GM18517 (cell line): ENCODE data around the gene IQSEC1.

Source experiments
- ATAC-seq: cut with Tn5 transposase; IDR thresholded peaks from one replicate; pipeline ENCODE4 v1.9.1; 2021; ENCODE audit warnings: mild to moderate bottlenecking, moderate library complexity; ENCODE audit not compliant: unreplicated experiment

The IQSEC1 gene

DNA sequence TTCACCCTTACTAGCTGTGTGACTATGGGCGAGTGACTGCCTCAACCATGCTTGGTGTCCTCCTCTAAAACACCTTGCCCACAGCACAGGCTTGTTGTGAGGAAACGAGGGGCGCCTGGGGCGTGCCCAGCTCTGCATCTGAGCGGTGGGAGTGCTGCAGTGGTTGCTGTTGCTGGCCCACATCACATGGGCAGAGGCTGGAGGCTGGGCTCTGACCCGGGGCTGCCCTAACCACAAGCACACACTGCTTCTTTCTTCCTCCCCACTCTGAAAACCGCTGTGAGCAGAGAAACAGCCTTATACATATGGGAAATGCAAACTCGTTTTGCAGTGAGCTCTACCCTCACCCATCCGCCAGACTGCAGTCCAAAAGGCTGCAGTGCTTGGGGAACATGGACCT lies 157.1 kb downstream of the IQSEC1 start:
- no peak for ATAC-seq

DNA sequence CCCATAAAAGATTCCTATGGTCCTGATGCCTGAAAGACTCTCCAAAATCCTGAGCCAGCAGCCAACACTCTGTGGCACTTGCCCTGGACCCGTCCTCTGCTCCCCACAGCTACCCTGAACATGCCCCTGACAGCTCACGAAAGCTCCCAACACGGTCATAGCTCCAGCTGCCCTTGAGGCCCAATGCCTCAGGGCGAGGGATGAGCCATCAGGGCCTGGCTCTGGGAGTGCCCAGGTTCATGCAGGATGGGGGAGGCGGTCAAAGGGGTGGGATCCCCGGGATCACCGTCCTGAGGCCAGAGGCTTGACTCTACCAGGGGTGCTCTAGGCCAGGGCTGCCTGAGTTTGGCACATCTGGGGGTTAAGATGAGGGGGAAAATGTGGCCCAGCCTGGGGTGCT lies 159.1 kb downstream of the IQSEC1 start:
- no peak for ATAC-seq

- ATAC-seq, result no peak
Measured at GRCh38 chr3:12911881-12912415, 161.3 kb downstream of the IQSEC1 start.

DNA sequence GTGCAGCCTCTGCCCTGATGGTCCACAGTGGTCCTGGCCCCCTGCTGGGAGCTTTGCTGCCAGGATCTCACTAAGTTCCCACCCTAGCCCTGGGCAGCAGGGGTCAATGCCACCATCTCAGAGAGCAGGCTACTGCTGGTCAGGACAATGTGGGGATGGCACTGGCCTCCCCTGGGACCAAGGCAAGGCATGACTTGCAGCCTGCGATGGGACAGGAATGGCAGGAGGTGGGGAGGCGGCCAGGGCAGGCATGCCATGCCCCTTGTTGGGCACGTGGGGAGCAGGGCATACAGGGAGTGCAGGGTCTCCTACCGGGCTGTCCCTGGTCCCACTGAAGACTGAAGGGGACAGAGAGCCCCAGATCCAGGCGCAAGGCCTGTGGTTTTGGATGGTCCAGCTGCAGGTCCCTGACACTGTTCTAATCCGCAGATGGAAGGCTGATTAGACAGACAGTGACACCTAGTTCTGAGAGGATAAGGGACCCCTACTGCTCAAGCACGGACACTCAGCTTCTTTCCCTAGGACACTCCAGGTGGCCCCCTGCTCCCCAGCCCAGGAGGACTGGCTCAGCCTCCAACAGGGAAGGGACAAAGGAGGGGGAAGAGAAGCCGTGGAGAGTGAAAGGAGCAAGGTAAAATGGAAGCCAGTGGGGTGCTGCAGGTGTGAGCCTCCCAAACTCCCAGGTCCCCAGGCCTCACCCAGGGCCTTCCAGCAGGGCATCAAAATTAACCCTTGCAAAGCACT lies 162.7 kb downstream of the IQSEC1 start:
- ATAC-seq, result no peak

- no peak for ATAC-seq
Measured at GRCh38 chr3:12909710-12910109, 163.5 kb downstream of the IQSEC1 start.

GRCh38 chr3:12908859-12909258 lies 164.4 kb downstream of the IQSEC1 start:
- ATAC-seq, result no peak

- ATAC-seq, result no peak
Measured at GRCh38 chr3:12908136-12908730, 165.0 kb downstream of the IQSEC1 start.

- no peak for ATAC-seq
Measured at GRCh38 chr3:12907729-12908128, 165.5 kb downstream of the IQSEC1 start.

GRCh38 chr3:12907296-12907695 lies 165.9 kb downstream of the IQSEC1 start:
- no peak for ATAC-seq

DNA sequence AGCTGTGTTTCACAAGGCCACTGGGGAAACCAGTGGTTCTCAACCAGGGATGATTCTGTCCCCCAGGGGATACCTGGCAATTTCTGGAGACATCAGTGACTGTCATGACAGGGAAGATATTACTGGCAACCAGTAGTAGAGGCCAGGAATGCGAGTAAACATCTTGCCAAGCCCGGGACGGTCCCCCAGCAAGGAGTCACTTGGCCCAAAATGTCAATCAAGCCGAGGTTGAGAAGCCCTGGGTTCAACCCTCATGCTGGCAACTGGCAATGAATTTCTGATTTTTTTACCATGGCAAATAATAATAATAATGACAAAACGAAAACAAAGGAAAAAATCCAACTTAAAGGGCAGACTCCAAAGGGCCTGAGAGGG lies 166.3 kb downstream of the IQSEC1 start:
- ATAC-seq, result no peak

DNA sequence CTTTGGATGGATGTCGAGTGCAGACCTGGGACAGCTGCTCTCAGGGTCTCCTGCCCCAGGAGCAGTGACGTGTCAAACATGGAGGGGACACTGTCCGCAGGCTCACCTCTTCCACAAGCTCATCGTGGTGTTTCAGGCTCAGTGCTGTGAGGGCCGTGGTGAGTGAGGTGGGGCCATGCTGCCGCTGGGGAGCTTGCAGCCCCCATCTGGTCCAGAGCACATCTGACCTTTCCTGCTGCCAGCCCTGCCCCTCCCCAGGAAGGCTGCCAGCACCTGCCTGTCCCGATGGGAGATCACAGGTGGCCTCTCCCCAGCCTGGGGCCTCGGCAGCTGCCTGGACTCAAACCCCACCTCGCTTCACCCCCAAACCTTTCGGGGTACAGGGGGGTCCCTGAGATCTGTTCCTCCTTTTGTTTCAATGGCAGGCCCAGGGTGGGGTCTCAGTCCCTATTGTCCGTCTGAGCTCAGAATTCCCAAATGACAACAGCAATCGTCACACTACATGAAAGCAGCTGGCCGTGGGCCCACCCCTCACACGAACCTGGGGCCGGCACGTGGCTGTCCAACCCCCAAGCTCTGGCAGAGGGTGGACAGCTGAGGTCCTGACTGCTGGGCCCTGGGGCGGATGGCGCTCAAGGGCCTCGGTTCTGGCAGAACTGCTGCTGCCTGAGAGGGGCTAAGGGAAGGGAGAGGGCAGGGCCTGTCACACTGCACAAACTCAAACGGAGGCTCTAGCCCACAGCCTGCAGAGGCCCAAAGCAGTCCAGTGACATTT lies 166.9 kb downstream of the IQSEC1 start:
- ATAC-seq, result no peak

GRCh38 chr3:12905316-12906071 lies 167.7 kb downstream of the IQSEC1 start:
- ATAC-seq, result no peak

GRCh38 chr3:12904951-12905315 lies 168.3 kb downstream of the IQSEC1 start:
- ATAC-seq, result no peak

DNA sequence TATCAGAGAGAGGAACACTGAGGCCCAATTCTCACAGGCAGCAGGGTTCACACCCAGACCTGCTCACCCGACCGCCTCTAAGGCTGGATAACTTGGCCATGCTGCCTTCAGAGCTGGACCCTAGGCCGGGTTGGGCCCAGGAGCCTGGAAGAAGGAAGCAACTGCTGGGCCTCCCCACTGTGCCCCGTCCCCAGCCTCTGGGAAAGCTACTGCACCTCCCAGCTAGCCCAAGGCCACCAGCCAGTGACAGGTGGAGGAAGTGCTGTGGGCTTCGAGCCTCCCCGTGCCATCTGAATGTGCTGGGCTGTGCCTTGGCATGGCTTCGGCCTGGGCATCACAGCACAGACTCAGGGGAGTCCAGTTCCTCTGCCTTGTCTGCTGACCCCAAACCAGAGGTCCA lies 169.3 kb downstream of the IQSEC1 start:
- no peak for ATAC-seq

DNA sequence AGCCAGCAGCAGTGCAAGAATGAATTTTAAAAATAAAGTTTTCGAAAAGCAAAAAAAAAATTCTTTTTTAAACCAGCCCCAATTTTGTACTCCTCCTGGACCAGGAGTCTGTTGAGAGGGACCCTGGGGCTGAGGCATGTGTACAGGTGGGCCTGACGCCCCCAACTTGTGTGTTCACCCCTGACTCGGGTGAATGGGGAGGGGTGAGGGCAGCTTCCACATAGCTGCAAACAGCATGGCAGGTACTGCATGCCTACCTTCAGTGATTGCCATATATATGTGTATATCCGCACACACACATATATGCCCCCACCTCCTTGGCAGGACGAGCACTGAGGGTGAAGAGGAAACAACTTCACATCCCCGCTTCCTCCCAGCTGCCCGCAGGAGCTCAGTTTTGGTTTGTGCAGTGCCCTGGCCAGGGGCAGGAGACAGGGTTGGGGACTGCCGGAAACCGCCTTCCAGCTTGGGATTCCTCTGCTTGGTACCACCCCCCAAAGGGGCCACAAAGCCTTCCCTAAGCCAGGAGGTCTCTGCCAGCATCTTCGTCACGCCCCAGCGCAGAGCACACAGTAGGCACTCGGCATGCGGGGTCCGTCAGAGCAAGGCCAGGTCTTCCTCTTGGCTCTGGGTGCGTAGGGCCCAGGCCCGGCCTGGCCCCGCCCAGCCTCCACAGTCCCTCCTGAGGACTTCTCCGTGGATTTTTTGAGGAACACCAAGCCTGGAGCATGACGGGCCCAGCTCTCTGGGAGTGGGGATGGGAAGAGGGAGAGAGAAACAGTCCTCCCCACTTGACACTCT lies 170.0 kb downstream of the IQSEC1 start:
- ATAC-seq, result no peak

DNA sequence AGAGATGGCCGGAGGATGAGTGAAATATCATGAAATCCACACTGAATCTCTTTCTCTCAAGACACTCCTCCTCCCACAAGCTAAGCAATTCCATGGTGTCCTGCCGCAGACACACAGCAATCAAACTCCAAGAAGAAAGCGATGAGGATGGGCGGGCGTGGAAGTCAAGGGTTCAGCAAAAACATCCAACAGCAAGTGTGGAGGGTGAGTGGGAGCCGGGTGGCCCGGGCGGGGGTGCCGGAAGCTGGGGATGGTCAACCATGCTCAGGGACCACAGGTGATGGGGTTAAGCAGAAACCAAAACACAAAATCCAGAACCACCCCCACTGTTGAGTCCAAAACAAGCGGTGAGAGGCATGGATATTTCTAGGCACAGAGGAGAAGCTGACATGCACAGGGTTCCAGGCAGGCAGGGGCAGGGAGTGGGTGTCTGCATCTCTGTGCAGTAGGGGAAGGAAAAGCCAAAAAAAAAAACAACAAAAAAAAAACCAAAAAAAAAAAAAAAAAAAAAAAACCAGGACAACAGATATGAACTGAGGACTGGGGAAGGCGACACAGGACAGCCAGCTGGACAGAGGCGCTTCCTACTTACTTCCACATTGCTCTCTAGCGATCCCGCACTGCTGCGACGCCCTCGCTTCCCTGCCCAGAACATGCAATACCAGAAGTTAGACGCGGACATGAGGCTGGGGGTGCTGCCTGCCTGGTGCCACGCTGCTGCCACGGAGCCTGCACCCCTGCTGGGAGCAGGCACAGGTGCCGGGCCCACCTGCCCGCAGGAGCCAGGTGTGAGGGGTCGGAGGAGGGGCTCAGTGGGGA lies 170.8 kb downstream of the IQSEC1 start:
- ATAC-seq, result no peak

DNA sequence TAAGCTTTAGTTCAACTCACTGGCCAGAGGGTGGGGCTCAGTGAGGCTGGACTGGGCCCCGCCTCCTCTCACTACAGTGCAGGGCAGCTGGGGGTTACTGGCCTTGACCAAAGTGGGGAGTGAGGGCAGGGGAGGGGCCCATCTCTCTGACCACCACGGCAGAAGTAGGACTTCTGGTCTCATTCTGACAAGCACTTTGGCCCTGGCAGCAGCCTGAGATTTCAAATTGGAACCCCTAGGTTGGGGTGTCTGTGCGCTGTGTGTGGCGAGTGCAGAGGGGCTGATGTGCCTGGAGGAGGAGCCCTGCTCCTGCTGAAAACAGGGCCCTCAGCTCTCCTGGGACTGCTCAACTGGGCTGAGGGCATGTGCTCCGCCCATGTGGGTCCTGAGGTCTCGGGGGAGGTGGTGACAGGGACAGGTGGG lies 171.6 kb downstream of the IQSEC1 start:
- no peak for ATAC-seq

DNA sequence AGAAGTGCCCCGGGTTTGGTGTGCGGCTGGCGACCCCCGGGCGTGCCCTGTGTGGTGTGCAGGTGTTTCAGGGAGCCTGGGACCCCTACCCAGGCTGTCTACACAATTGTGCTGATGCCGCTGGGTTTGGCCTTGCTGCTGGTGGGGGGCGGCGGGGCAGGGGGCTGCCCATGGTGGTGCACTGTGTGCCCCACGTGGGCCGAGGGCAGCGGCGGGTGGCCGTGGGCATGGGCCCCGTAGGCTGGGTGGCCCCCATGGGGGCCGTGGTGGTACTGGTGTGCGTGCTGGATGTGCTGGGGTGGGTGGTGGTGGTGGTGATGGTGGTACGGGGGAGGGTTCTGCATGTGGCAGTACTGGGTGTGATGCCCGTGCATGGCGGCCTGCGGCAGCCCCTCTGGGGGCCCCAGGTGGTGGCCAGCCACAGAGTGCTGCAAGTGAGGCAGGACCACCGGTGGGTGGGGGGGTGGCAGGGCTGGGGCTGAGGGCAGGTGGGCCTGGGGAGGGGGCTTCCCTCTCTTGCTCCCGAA lies 172.3 kb downstream of the IQSEC1 start:
- no peak for ATAC-seq
